ELR (cell line): ENCODE data around the gene CTNNBL1.

Source experiments
- DNase-seq: peaks from one replicate; pipeline ENCODE4 v3.0.0-alpha.2; 2015; ENCODE audit warnings: low read depth

Gene CTNNBL1

GRCh38 chr20:37880726-37881591 is 187.1 kb downstream of the CTNNBL1 start:
- no peak for DNase-seq

DNA sequence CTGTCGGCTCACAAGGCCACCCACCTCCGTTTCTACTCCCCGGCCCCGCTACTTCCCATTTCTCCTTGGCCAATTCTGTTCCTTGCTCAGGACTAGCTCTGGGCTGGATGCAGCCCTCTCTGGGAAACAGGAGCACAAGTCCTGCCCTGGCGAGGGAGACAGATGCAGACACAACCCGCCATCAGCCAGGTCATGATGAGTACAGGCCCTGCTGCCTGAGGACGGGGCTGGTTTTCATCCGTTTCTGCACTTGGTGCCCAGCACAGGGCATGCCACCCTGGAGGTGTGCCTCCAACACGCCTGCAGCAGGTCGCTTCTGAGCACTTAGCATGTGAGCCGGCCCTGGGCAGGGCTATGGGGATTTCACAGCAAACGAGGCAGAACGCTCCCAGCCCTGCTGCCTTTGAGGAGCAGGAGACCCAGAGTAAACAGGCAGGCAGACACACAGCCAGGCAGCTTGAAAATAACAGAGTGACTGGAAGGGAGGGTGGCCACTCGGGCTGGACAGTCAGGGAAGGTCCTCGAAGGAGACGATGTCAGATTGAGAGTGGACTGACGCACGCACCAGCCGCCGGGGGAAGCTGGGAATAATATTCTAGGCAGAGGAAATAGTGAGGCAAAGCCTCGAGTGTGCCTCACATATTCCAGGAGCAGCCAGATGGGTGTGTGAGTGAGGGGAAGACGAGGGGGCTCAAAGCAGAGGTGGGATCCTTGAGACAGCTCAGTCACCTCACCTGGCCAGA is 187.9 kb downstream of the CTNNBL1 start:
- DNase-seq, result no peak

DNA sequence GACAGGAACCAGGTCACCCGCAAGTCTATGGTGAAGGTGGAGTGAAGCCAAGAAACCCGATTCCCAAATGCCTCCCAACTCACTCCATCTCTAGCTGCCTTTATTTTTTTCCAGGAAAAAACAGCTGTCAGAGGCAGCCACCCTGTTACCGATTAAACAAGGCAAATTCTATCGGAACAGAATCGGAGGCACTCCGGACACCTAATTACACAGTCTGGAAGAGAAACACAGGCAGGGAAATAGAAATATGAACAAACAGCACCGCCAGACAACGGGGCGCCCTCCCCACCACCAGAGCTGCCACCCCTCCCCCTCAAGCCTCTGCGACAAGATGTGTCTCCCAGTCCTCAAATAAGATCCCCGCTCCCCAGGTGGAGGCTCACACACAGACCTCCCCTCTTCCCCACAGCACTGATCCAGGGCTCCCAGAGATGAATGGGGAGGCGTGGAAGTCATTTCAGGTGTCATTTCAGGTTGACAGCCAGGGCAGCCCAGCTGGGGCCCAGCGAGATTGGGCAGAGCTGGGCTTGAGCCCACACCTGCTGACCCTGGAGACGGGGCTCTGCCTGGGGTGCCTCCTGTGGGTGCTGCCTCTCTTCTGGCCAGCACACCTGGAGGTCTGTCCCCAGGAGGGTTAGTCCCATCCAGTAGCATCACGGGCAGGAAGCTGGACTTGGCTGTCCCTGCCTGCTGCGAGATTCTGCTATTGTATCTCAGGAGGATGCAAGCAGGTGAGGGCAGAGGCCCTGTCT is 189.3 kb downstream of the CTNNBL1 start:
- no peak for DNase-seq

DNA sequence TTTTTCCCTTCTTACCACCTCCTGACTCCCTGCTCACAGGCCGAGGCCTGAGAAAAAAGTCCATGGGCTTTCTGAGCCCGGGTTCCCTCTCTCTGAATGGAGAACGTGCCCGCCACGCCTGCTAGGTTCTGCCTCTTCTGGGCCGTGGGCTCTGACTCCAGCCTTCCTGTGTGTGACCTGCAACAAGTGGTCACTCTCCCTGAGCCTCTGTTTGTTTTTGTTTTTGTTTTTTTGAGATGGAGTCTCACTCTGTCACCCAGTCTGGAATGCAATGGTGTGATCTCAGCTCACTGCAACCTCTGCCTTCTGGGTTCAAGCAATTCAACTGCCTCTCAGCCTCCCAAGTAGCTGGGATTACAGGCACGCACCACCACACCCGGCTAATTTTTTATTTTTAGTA is 191.2 kb downstream of the CTNNBL1 start:
- no peak for DNase-seq

DNA sequence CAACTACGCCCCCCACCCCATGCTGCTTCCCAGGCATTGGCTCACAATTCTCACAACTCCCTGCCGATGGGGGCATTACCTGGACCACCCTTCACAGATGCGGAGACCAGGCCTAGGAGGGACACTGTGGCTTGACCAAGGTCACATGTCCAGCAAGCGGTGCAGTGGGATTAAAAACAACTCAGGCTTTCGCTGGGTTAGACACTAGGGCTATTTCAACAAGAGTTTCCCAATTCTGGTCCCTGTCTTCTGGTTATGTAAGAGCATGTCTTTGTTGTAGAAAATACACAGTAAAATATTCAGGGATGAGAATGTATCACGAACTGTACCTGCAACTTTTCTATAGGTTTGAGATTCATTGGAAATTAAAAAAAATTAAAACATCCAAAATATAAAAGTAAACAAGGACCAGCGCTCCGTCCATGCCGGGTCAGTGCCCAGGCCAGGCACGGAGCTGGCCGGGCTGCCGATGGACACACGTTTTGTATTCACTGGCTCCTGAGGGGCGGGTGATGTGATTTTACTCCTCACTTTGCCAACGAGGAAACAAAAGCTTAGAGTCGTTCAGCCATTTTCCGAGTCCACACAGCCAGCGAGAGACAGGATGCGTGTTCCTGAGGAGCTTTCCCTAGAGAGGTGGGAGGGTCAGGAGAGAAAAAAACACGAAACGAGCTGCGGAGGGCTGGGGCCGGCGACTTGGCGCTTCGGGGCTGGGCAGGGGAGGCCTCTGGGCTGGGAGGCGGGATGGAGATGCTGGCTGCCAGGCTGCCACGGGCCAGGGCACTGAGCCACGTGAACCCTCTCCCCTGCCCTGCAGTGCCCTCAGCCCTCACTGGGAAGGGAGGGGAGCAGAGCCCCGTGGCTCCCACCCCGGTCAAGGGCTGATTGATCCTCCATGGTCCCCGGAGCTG is 192.0 kb downstream of the CTNNBL1 start:
- no peak for DNase-seq

DNA sequence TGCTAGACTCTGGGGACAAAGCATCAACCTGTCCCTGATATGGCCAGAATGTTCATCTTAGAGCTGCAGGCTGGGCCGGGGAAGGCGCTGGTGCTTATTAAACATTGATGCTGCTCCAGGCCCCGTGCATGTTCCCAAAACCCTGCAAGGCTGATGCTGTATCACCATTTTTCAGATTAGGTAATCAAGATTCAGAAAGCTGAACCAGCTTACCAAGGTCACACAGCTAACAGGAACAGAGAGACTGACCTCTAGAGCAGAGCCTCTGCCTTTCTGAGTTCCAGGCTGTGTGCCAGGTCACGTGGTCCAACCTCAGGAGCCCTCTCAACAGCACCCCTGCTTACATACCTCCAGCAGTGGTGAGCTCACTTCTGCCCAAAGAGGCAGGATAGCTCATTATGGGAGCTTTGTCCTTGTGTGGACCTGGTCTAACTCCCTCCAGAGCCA is 193.0 kb downstream of the CTNNBL1 start:
- DNase-seq, result no peak

GRCh38 chr20:37888641-37889040 is 194.8 kb downstream of the CTNNBL1 start:
- no peak for DNase-seq

DNA sequence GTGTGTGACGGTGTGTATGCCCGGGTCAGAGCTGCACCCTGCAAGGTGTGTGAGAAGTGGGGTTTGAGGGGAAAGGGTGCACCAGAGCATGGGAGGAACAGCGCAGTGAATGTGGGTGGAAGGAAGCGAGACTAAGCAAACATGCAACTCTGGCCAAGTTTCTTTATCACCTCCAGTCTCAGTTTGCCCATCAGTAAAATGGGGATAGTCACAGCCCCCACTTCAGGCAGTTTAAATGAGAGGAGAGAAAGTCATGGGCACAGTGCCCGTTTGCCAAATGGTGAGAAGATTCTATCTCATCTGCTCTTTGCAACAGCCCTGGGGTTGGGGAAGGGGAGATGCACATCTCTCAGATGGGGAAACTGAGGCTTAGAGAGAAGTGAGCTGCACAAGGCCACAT is 196.3 kb downstream of the CTNNBL1 start:
- DNase-seq, result no peak

DNA sequence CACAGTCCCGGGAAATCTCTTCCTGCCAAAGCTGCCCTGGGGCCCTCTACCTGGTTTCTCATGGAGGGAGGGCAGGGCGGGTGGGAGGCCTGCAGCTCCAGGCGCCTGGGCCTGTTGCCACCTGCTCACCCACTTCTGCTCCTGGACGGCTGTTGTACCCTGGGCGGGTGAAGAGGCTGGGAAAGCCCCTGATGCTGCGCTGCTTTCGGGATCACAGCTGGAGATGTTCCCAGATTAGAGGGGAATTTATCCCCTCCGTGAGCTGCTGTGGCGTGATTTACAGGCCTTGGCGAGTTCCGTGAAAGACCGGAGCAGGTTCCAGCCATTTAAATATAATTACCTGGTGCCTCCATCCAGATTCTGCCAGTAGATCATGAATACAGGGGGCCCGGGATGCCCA is 196.8 kb downstream of the CTNNBL1 start:
- no peak for DNase-seq

DNA sequence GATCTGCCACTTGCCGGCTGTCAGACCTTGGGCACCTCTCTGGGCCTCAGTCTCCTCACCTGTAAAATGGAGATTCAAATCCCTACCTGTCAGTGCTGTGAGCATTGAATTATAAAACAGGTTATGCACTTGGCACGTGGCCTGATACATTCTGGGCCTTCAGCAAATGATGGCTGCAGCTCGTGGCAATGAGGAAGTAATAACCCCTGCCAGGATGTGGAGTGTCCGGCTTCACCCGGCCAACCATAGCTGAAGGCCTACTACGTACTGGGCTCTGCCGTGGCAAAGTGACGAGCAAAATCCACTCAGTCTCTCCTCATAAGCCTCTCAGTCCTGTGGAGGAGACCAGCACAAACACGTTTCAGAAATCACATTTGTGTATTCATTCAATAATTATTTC is 198.2 kb downstream of the CTNNBL1 start:
- DNase-seq, result no peak

GRCh38 chr20:37893566-37894241 is 199.9 kb downstream of the CTNNBL1 start:
- no peak for DNase-seq

GRCh38 chr20:37894454-37894853 is 200.6 kb downstream of the CTNNBL1 start:
- no peak for DNase-seq

- DNase-seq, result no peak
These were observed 201.3 kb downstream of the CTNNBL1 start for GRCh38 chr20:37895166-37895565.

DNA sequence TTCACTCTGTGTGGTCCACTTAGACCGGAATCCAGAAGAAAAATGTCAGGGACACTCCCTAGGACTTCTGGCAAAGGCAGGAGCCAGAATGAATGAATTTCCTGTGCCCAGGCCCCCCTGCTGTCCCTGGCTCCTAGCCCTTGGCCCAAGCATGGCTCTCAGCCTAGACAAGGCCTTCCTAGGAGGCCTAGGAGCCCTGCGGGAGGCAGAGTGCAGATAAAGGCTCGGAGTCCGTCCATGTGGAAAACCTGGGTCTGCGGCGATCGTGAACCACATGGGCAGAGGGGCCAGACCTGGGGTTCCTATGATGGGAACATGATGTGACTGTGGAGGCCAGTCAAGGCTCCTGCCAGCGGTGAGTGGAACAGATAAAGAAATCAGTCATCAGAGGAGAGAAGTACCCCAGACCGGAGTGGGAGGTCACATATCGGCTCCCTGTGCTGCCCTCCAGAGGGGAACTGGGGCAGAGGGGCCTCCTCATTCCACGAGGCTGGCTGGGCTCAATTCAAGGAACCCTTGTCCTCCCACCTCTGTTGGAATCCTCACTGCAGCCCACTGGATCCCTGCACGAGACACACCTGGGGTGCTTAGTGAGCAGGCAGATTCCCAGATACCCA is 203.2 kb downstream of the CTNNBL1 start:
- DNase-seq, result no peak

GRCh38 chr20:37898233-37899104 is 204.6 kb downstream of the CTNNBL1 start:
- DNase-seq, result no peak

DNA sequence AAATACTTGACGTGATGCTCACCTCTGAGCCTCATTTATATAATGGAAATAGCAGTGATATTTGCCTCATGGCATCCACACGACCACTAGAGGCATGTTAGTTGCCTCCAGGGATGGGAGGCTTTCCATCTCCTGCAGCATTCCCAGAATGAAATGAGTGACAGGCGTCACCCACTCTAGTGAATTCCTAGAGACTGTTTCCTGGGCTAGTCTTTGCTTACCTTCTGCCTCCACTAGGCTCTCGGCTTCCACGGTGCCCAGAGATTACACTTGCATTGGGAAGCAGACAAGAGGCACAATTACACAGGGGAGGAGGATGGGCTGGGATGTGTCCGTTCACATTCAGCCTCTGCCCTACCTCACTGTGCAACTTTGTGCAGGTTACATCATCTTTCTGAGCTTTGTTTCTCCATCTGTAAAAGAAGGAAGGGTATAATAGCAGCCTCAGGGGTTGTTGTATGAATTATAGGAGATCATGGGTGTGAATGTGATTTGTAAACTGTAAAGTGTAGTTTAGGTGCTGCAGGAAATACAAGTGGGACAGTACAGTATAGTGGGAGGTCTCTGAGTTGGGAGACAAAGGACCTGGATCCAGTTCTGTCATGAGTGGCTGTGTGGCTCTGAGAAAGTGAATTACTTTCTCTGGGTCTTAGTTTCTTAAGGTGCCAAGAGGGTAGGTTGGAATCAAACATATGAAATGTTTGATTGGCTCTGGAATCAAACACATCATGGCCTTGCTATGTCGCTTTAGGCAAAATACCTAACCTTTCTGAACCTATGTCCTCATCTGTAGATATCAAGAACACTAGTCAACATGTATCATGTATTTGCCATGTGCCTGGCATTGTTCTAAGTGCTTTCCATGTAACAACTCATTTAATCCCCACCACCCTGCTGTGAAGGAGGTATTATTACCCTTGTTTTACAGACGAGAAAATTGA is 205.5 kb downstream of the CTNNBL1 start:
- DNase-seq, result no peak

DNA sequence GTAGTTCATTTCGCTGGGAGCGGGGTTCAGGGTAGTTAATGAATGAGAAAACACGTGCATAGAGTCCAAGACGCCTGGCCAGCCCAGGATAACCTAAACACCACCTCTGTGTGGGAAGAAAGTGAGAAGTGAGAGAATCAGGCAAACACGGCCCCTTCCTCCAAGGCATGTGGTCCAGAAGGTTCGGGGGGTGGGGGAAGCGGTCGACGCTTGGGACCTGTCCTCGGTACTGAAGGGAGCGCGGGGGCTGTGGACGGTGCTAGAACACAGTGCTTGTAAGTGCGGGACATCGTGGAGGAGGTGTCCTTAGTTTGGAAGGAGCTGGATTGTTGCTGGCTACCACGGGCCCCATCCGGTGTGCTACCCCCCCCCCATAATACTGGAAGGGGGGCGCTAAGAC is 207.4 kb downstream of the CTNNBL1 start:
- no peak for DNase-seq
